ENCODE measurements around the gene JUP. TPM values are rescaled to one million over a fixed set of nuclear protein-coding genes. Genes with fewer than 3 reads are reported as not detected.

JUP gene
- total RNA-seq, 1 donor from 2014 or later = 28.5 TPM

DNA sequence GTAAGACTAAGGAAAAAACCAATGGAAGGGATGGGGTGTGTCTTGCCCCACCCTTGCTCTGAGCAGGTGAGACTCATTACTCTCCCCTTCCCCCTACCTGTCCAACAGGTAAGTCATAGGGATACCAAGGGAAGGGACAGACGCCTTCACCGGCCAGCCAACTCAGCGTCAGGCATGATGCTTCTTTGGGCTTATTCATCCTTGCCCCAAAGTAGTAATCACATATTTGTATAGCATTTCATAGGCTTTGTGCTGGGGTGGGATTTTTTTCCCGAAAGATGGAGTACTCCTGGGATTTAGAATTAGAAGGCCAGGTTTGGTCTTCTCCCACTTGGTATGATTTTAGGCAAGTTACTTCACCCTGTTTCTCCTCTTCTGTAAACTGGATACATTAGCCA, 509 bp upstream of the JUP start:
- Mint-ChIP-seq H3K4me1 (peaks cover 32% of the 10 kb centered on the region), H3K4me3 (peak overlapping the region; percentile 90), H3K9me3 (no peaks in the 10 kb centered on the region), H3K36me3 (no peaks in the 10 kb centered on the region), H3K27ac (no peak overlapping the region), H3K27me3 (ENCODE audit: insufficient read depth, low read depth) (peaks cover 10% of the 10 kb centered on the region)
- Histone ChIP-seq H3K36me3 (no peaks in the 10 kb centered on the region), H3K79me2 (ENCODE audit: low read depth) (peaks cover 33% of the 10 kb centered on the region), H3K9ac (no peak overlapping the region), H3F3A (ENCODE audit: low read depth) (peaks cover 35% of the 10 kb centered on the region), H3K27me3 (no peaks in the 10 kb centered on the region), H3K4me3 (no peak overlapping the region), H3K9me3 (ENCODE audit: low read depth) (no peaks in the 10 kb centered on the region), H3K4me2 (peak overlapping the region; percentile 53), H3K4me1 (peaks cover 15% of the 10 kb centered on the region), H2AFZ (replicated peaks) (no peak overlapping the region), H3K27ac (no peak overlapping the region), H4K20me1 (ENCODE audit: low read depth) (peaks cover 17% of the 10 kb centered on the region)
- no peak for DNase-seq (ENCODE audit: low spot score)
- TF ChIP-seq EZH2 (IDR thresholded peaks at IDR 0.05) = no peak
- TF ChIP-seq, protein P1, sequence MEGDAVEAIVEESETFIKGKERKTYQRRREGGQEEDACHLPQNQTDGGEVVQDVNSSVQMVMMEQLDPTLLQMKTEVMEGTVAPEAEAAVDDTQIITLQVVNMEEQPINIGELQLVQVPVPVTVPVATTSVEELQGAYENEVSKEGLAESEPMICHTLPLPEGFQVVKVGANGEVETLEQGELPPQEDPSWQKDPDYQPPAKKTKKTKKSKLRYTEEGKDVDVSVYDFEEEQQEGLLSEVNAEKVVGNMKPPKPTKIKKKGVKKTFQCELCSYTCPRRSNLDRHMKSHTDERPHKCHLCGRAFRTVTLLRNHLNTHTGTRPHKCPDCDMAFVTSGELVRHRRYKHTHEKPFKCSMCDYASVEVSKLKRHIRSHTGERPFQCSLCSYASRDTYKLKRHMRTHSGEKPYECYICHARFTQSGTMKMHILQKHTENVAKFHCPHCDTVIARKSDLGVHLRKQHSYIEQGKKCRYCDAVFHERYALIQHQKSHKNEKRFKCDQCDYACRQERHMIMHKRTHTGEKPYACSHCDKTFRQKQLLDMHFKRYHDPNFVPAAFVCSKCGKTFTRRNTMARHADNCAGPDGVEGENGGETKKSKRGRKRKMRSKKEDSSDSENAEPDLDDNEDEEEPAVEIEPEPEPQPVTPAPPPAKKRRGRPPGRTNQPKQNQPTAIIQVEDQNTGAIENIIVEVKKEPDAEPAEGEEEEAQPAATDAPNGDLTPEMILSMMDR (IDR thresholded peaks at IDR 0.05) = no peak
- no peak for TF ChIP-seq EZH2phosphoT487 (IDR thresholded peaks at IDR 0.05)

DNA sequence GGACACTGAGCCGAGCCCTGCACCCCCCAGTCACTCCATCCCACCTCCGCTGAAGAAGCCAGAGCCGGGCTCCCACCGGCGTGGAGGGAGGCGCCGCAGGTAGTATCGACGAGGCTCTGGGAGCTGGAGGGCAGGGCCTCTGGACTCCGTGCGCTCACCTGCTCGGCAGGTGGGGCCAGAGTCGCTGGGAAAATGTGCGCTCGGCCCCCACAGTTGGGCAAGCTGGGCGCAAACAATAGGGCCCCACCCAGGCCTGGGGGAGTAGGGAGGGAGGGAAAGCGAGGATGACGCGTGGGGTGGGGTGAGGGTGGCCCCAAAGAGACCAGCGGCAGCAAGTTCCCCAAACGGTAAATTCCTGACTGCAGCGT, 668 bp downstream of the JUP start:
- H3K27ac ChIP-seq = peak overlapping the region; percentile 89
- no peak overlapping the region for H2AFZ ChIP-seq (replicated peaks)
- H3K9me3 ChIP-seq (ENCODE audit: low read depth) = no peaks in the 10 kb centered on the region
- H3K4me2 ChIP-seq = peak overlapping the region; percentile 95
- no peaks in the 10 kb centered on the region for H3K9me3 Mint-ChIP-seq
- peaks cover 10% of the 10 kb centered on the region for H3K27me3 Mint-ChIP-seq (ENCODE audit: insufficient read depth, low read depth)
- no peaks in the 10 kb centered on the region for H3K36me3 ChIP-seq
- H3F3A ChIP-seq (ENCODE audit: low read depth) = peaks cover 40% of the 10 kb centered on the region
- peaks cover 23% of the 10 kb centered on the region for H3K4me1 ChIP-seq
- no peaks in the 10 kb centered on the region for H3K36me3 Mint-ChIP-seq
- DNase-seq (ENCODE audit: low spot score) = peak; percentile 57
- peaks cover 37% of the 10 kb centered on the region for H3K4me1 Mint-ChIP-seq
- peak overlapping the region; percentile 83 for H3K4me3 ChIP-seq
- H3K9ac ChIP-seq = peak overlapping the region; percentile 20
- peaks cover 25% of the 10 kb centered on the region for H4K20me1 ChIP-seq (ENCODE audit: low read depth)
- no peak overlapping the region for H3K27ac Mint-ChIP-seq
- peaks cover 45% of the 10 kb centered on the region for H3K79me2 ChIP-seq (ENCODE audit: low read depth)
- TF ChIP-seq, protein P1 (IDR thresholded peaks at IDR 0.05) = no peak
- TF ChIP-seq EZH2 (IDR thresholded peaks at IDR 0.05) (no peak), EZH2phosphoT487 (IDR thresholded peaks at IDR 0.05) (no peak)
- peak overlapping the region; percentile 90 for H3K4me3 Mint-ChIP-seq
- no peaks in the 10 kb centered on the region for H3K27me3 ChIP-seq

DNA sequence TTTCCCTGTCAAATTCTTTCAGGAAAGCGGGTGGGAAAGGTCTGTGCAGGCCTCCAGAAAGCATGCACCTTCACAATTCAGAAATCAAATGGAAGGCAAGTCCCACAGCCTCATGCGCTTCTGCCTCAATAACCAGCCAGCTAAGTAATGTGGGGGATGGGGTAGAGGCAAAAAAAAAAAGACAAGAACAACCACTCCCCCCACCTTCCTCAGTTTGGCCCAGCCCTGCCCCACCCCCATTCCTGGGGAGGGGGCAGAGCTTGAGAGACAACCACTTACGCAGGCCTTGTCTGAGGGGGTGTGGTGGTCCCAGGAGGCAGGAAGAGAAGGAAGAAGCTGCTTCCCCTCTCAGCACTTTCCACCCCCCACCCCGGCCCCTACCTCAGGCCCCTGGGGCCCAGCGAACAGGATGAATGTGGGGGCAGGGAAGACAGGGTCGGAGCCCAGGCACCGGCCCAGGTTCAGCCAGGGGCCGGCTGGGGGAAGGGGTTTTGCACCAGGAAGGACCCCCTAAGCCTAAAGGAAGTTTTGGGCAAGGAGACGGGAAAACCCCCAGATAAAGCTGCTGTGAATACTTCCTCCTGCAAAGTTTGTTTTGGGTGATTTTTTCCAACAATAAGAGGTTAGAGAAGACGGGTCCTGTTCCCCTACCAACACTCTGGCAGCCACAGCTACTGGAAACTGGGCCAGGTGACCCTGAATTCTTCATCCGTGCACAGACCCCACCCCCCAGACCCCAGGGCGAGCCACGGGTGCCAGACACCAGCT, 1.2 kb downstream of the JUP start:
- Histone ChIP-seq H3K4me2 (peak overlapping the region; percentile 95), H3K4me1 (peaks cover 23% of the 10 kb centered on the region), H3K9me3 (ENCODE audit: low read depth) (no peaks in the 10 kb centered on the region), H3K27me3 (no peaks in the 10 kb centered on the region), H3K4me3 (peak overlapping the region; percentile 83), H3K79me2 (ENCODE audit: low read depth) (peaks cover 51% of the 10 kb centered on the region), H3K9ac (peak overlapping the region; percentile 20), H3K36me3 (no peaks in the 10 kb centered on the region), H3K27ac (peak overlapping the region; percentile 89), H3F3A (ENCODE audit: low read depth) (peaks cover 40% of the 10 kb centered on the region), H4K20me1 (ENCODE audit: low read depth) (peaks cover 29% of the 10 kb centered on the region), H2AFZ (replicated peaks) (no peak overlapping the region)
- Mint-ChIP-seq H3K27ac (peak overlapping the region; percentile 85), H3K9me3 (no peaks in the 10 kb centered on the region), H3K36me3 (no peaks in the 10 kb centered on the region), H3K4me3 (peak overlapping the region; percentile 90), H3K4me1 (peaks cover 35% of the 10 kb centered on the region), H3K27me3 (ENCODE audit: insufficient read depth, low read depth) (peaks cover 10% of the 10 kb centered on the region)
- DNase-seq (ENCODE audit: low spot score) = peak; percentile 94
- TF ChIP-seq EZH2phosphoT487 (IDR thresholded peaks at IDR 0.05) (no peak), EZH2 (IDR thresholded peaks at IDR 0.05) (no peak)
- TF ChIP-seq, protein P1 (IDR thresholded peaks at IDR 0.05) = no peak
